Chondrocyte (in vitro differentiated cells): ENCODE data around the gene CDH22. TPM values are rescaled to one million over a fixed set of nuclear protein-coding genes. Genes with fewer than 3 reads are reported as not detected.

Source experiments
- DNase-seq: peaks from one replicate; pipeline ENCODE4 v3.0.0; 2021; ENCODE audit warnings: mixed read lengths, low spot score
- H3K27ac Mint-ChIP-seq: one replicate; pipeline ENCODE4 v1.8.0; 2021; ENCODE audit warnings: mild to moderate bottlenecking, moderate library complexity, mixed read lengths; ENCODE audit not compliant: unreplicated experiment
- H3K27me3 Mint-ChIP-seq: 2 replicates; pipeline ENCODE4 v1.8.0; 2021; ENCODE audit warnings: low read depth, mixed read lengths
- H3K36me3 Mint-ChIP-seq: 2 replicates; pipeline ENCODE4 v1.8.0; 2021; ENCODE audit warnings: low read depth, mixed read lengths
- H3K4me1 Mint-ChIP-seq: 2 replicates; pipeline ENCODE4 v1.8.0; 2021; ENCODE audit warnings: low read depth, mild to moderate bottlenecking, mixed read lengths
- H3K4me3 Mint-ChIP-seq: one replicate; pipeline ENCODE4 v1.8.0; 2021; ENCODE audit warnings: mild to moderate bottlenecking, moderate library complexity, mixed read lengths; ENCODE audit not compliant: unreplicated experiment
- H3K9me3 Mint-ChIP-seq: 2 replicates; pipeline ENCODE4 v1.8.0; 2021; ENCODE audit warnings: low read depth, mixed read lengths
- CTCF ChIP-seq: fragments of 200-600 bp; sonication (generic); IDR thresholded peaks from 2 replicates; pipeline ENCODE4 v1.5.0; 2021; ENCODE audit warnings: antibody characterized with exemption, mild to moderate bottlenecking, moderate library complexity
- total RNA-seq: library from RNA; stranded (reverse); gene quantifications from 3 replicates; pipeline ENCODE4 v1.2.1, GENCODE V29; 2021

Gene CDH22
- total RNA-seq, 1 donor from 2014 or later = not detected

- Mint-ChIP-seq H3K36me3 (no peaks in the 10 kb centered on the region), H3K4me1 (no peaks in the 10 kb centered on the region), H3K4me3 (no peak overlapping the region), H3K27me3 (peaks cover 71% of the 10 kb centered on the region), H3K9me3 (no peaks in the 10 kb centered on the region), H3K27ac (no peak overlapping the region)
- DNase-seq = no peak
- no peak for TF ChIP-seq CTCF
Measured at GRCh38 chr20:46167080-46167479, 141.2 kb downstream of the CDH22 start.

GRCh38 chr20:46164254-46164653, 144.0 kb downstream of the CDH22 start:
- Mint-ChIP-seq H3K27ac (no peak overlapping the region), H3K27me3 (peaks cover 68% of the 10 kb centered on the region), H3K9me3 (no peaks in the 10 kb centered on the region), H3K4me1 (no peaks in the 10 kb centered on the region), H3K4me3 (no peak overlapping the region), H3K36me3 (no peaks in the 10 kb centered on the region)
- DNase-seq = no peak
- TF ChIP-seq CTCF = no peak

GRCh38 chr20:46161921-46162320, 146.4 kb downstream of the CDH22 start:
- Mint-ChIP-seq H3K27ac (no peak overlapping the region), H3K27me3 (peaks cover 71% of the 10 kb centered on the region), H3K36me3 (no peaks in the 10 kb centered on the region), H3K4me3 (no peak overlapping the region), H3K4me1 (no peaks in the 10 kb centered on the region), H3K9me3 (no peaks in the 10 kb centered on the region)
- TF ChIP-seq CTCF = no peak
- DNase-seq = no peak

DNA sequence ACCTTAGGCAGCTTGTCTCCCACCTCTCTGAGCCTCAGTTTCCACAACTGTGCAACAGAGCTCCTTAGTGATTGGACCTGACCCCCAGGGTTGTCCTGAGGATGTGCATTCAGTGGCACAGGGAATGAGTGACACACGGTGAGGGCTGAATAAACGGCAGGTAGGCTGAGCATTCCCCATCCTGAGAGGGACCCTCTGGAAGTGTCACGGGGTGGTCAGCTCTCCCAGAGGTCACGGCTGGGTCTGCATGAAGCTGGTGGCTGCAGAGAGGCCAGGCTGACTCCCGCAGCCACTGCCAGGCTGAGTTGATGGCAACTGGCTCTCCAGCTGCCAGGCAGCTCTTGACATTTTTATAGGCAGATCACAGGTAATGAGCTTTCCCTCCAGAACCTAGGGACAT, 147.6 kb downstream of the CDH22 start:
- H3K27ac Mint-ChIP-seq = no peak overlapping the region
- H3K9me3 Mint-ChIP-seq = no peaks in the 10 kb centered on the region
- H3K4me1 Mint-ChIP-seq = no peaks in the 10 kb centered on the region
- DNase-seq = no peak
- no peak overlapping the region for H3K4me3 Mint-ChIP-seq
- H3K36me3 Mint-ChIP-seq = no peaks in the 10 kb centered on the region
- TF ChIP-seq CTCF = no peak
- H3K27me3 Mint-ChIP-seq = peaks cover 60% of the 10 kb centered on the region

- H3K27ac Mint-ChIP-seq = no peak overlapping the region
- H3K36me3 Mint-ChIP-seq = no peaks in the 10 kb centered on the region
- H3K4me3 Mint-ChIP-seq = no peak overlapping the region
- no peak for DNase-seq
- H3K4me1 Mint-ChIP-seq = no peaks in the 10 kb centered on the region
- no peak for TF ChIP-seq CTCF
- H3K9me3 Mint-ChIP-seq = no peaks in the 10 kb centered on the region
- peaks cover 68% of the 10 kb centered on the region for H3K27me3 Mint-ChIP-seq
Measured at GRCh38 chr20:46159101-46159897, 149.0 kb downstream of the CDH22 start.
